Ecto neural progenitor cell (in vitro differentiated cells): ENCODE results near the gene NOXA1.
"Not testable (repeated sequence)": the region's sequence is repeated elsewhere in the genome, so short reads cannot be mapped to it uniquely, and the experiment has no call there.

Source experiments
- DNase-seq: peaks from one replicate; pipeline ENCODE4 v3.0.0-alpha.2; 2018; ENCODE audit warnings: low spot score

NOXA1 gene

GRCh38 chr9:137439158-137439714 lies 16.0 kb downstream of the NOXA1 start:
- no peak for DNase-seq

GRCh38 chr9:137441289-137441934 lies 18.2 kb downstream of the NOXA1 start, which contains the start of gene ENTPD8:
Gene ENTPD8, minus strand, starts transcription at chr9:137441357. Its CDS starts 3,072 bp downstream, at chr9:137438285.
- DNase-seq: peak; percentile 83

- DNase-seq: no peak
Measured at GRCh38 chr9:137441935-137442321, 18.7 kb downstream of the NOXA1 start.

GRCh38 chr9:137444106-137444790 lies 21.1 kb downstream of the NOXA1 start:
- no peak for DNase-seq

- DNase-seq: peak; percentile 85
Measured at GRCh38 chr9:137445275-137445807, 22.1 kb downstream of the NOXA1 start.

- no peak for DNase-seq
Measured at GRCh38 chr9:137445930-137446431, 22.8 kb downstream of the NOXA1 start.

GRCh38 chr9:137446851-137447471 lies 23.8 kb downstream of the NOXA1 start:
- no peak for DNase-seq

GRCh38 chr9:137447722-137448601 lies 24.8 kb downstream of the NOXA1 start:
- DNase-seq: no peak

GRCh38 chr9:137448602-137448962 lies 25.4 kb downstream of the NOXA1 start:
- no peak for DNase-seq

- no peak for DNase-seq
Measured at GRCh38 chr9:137449081-137449844, 26.1 kb downstream of the NOXA1 start.

GRCh38 chr9:137449931-137450538 lies 26.8 kb downstream of the NOXA1 start:
- DNase-seq: no peak

- not testable (repeated sequence) for DNase-seq
Measured at GRCh38 chr9:137450539-137451222, 27.5 kb downstream of the NOXA1 start.

- not testable (repeated sequence) for DNase-seq
Measured at GRCh38 chr9:137451264-137452005, 28.2 kb downstream of the NOXA1 start.

- no peak for DNase-seq
Measured at GRCh38 chr9:137452006-137452760, 29.0 kb downstream of the NOXA1 start.

- DNase-seq: no peak
Measured at GRCh38 chr9:137452761-137453642, 29.8 kb downstream of the NOXA1 start.

GRCh38 chr9:137453643-137454081 lies 30.5 kb downstream of the NOXA1 start:
- peak; percentile 92 for DNase-seq

- peak; percentile 90 for DNase-seq
Measured at GRCh38 chr9:137454145-137454596, 31.0 kb downstream of the NOXA1 start.
